Omental fat pad (tissue), 4 donors: ENCODE measurements around the gene WNT9B. TPM values are rescaled to one million over a fixed set of nuclear protein-coding genes. Genes with fewer than 3 reads are reported as not detected.
A peak's percentile ranks its signal among the peaks of the same experiment; 100 is the strongest.

Experiments used
- ATAC-seq: fragments of 150-250 bp; one replicate; pipeline ENCODE4 v1.9.1; 2016; ENCODE audit warnings: mild to moderate bottlenecking, moderate library complexity; ENCODE audit not compliant: low FRiP score
- DNase-seq: peaks from one replicate; pipeline ENCODE4 v3.0.0-alpha.2; 2019; ENCODE audit warnings: low spot score
- CTCF ChIP-seq, 3 donors: fragments of 450-650 bp; IDR thresholded peaks; one replicate each; pipeline ENCODE4 v1.5.1; 2016 to 2017; ENCODE audit warnings: antibody characterized with exemption in 3 of 3, mild to moderate bottlenecking in 3 of 3, moderate library complexity in 2 of 3
- total RNA-seq, 4 donors: library from RNA; depleted of rRNA; stranded (reverse); fragments of >200 nt; gene quantifications; one replicate each; pipeline ENCODE4 v1.1.0, GENCODE V29; 2016

WNT9B gene
- total RNA-seq, 4 donors from 2014 or later = 0.36 to 1.9 (median 1.5) TPM; not detected in 1

GRCh38 chr17:46818316-46818928 is 33.0 kb upstream of the WNT9B start, which contains the start of gene WNT3:
Gene WNT3 (minus strand): TSS chr17:46818692. CDS start chr17:46818597, 95 bp downstream.
- no peak for TF ChIP-seq CTCF (IDR thresholded peaks at IDR 0.05)
- no peak for ATAC-seq
- no peak for DNase-seq

DNA sequence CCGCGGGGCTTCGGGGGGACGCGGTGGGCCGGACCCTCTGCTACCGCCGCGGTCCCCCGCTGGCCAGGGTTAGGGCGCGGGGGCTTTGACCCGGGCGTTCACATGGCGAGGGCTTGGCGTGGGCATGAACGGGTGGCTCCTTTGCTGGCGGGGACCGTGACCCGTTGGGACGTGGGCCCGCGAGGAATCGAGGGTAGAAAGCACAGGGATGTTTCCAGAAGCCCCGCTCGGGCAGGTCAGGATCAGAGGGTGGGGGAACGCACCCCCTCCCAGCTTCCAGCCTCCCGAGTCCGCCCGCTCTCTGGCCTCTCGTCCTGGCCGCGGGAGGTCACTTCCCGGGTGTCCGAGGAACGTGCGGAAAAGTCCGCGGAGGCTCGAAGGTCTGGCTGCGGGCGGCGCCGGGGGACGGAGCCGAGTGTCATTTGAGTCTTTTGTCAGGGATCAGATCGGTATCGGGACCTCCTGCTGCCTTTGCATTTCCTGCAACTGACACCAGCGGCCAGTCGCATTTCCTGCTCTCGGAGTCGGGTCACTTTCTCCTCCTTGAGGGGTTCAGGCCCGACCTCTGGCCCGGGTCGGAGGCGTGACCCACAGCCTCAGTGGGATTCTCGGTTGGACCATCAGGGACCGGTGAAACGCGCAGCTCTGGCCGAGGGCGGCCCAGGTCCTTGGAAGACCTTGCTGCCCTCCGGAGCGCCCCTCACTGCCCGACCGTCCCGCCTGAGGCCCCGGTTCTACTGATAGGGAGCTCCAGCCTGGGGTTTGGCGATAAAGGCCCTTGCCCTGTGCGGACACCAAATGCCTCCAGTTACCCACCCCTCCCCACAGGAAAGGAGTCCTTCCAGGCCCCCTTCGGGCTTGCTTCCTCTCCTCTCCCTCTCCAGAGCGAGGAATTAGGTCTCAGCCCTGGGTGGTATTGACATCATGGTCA is 32.2 kb upstream of the WNT9B start:
- ATAC-seq (no peak), DNase-seq (no peak)
- no peak for TF ChIP-seq CTCF (IDR thresholded peaks at IDR 0.05)

DNA sequence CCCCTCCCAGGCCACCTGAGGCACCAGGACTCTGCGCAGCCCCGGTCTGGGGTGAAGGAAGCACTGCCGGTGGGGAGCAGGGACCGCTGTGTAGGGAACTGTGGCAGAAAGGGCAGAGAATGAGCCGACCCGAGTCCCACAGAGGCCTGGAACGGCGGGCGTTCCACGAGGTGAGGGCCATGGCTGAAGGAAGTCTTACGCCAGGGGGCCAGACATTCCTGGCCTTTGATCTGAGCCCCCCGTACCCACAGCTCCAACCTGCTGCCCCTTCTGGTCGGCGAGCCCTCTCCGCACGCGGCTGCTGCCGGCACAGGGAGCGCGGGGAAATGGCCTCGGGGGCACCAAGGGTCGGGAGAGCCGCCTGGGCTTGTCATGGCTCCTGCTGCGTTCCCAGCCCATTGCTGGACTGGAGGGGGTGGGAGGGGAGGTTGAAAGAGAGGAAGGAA is 31.5 kb upstream of the WNT9B start:
- no peak for TF ChIP-seq CTCF (IDR thresholded peaks at IDR 0.05)
- no peak for DNase-seq
- ATAC-seq = no peak

DNA sequence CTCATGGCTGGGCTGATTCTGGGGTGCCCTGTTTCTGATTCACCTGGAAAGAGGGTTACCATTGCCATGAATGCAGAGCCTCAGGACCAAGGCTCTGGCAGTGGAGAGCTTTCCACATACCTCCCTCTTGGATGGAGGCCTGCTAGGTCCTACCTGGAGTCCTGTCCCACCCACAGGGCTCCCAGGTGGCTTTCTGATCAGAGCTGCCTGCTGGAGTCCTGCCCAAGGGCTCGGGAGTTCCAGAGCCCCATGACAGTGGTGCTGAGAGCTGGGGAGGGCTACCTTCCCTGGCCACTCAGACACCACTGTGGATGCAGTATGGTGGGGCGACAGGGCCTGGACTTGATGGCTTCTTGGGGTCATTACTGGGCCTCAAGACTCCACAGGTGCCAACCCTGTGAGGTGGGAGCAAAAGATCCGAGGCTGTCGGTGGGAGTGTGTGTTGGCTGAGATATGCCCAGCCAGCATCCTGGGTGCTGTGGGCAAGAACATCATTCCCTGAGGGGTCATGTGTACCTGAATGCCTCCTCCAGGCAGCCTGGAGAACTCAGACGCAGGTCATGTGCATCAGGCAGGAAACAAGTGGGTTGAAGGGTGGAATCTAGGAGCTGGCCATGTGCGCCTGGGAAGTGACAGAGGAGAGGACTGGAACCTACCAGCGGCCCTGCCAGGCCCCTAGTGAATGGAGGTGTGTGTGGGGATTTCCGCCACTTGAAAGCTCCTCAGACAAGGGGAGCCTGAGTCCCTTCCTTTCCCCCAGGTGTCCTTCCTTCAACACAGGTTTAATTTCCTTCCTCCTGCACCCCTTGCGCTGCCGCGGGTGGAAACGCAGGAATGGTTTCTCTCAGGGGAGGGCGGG is 30.6 kb upstream of the WNT9B start:
- TF ChIP-seq CTCF (IDR thresholded peaks at IDR 0.05) = no peak
- DNase-seq (no peak), ATAC-seq (no peak)

DNA sequence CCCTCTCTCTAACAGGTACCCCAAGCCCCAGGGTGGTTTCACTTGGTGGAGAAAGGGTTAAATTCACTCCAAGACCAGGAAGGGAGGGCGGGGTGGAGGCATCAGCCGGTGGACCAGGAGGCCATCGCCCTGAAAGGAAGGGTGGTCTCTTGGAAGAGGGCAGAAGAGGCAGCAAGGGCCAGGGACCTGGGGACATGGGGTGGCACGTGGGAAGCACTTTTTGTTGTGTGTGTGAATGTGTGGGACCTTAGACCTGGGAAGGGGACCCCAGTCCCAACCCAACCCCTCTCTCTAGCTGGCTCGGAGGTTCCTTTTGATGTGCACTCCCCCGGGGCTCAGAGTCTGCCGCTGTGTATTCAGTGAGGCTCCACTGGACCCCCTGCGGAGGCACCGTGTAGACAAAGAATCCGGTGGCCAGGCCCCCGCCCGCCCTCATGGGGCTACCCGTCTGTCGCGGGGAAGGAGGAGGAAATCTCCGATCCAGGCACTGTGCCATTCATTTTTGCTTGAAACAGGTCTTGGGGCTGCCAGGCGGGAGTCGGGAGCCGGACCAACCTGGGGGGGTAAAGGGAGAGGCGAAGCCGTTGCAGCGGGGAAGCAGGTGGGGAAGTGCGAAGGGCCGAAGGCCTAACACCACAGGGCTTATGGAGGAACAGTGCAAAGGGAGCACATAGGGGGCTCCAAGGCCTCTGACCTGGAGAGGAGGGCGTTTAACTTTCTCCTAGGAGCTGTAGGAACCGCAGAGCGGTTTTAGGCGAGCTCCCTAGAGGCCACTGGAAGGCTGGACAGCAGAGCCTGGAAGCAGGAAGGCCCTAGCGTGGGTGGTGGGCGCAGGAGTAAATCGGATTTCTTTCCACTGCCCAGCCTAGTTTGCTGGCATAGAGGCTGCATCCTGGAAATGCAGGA is 29.6 kb upstream of the WNT9B start:
- ATAC-seq = no peak
- no peak for DNase-seq
- TF ChIP-seq CTCF (IDR thresholded peaks at IDR 0.05) = no peak

DNA sequence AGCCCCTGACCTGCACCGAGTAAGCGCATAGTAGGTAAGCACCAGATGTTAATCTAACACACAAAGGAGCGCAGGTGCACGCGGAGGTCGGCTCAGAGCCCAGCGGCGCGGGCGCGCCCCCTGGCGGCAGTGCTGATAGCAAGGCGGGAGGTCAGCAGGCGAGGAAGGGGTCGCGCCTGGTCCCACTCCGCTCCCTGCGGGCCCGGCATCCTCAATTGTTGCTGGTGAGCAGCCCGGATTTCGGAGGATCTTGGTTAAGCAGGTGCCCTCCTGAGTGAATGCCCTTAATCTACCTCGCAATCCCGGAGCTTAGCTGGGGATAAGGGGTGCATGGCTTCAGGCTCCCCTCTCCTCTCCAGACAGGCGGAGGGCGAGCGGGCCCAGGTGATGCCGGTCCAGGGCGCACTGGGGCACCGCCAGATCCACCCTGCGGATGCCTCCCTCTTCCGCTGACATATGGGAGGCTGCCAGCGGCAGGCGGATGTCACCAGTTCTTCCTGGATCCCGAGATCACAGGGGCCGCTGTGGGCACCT is 28.9 kb upstream of the WNT9B start:
- ATAC-seq = no peak
- peak in 1 of 3 donors; percentile 43 for TF ChIP-seq CTCF (IDR thresholded peaks at IDR 0.05)
- no peak for DNase-seq
